Measurements from ENCODE around the gene ALB. TPM values are rescaled to one million over a fixed set of nuclear protein-coding genes. Genes with fewer than 3 reads are reported as not detected.

ALB gene
- total RNA-seq, 2 donors from 2014 or later: not detected

GRCh38 chr4:73396993-73397972 lies 6.8 kb upstream of the ALB start:
- ATAC-seq (replicated peaks): no peak
- Mint-ChIP-seq H3K36me3 (ENCODE audit: low read depth) (no peaks in the 10 kb centered on the region), H3K4me3 (no peak overlapping the region), H3K4me1 (no peaks in the 10 kb centered on the region), H3K27ac (no peak overlapping the region), H3K27me3 (peaks cover 9% of the 10 kb centered on the region), H3K9me3 (no peaks in the 10 kb centered on the region)

- no peaks in the 10 kb centered on the region for H3K9me3 Mint-ChIP-seq
- H3K27ac Mint-ChIP-seq: no peak overlapping the region
- no peaks in the 10 kb centered on the region for H3K36me3 Mint-ChIP-seq (ENCODE audit: low read depth)
Observed at GRCh38 chr4:73401412-73401811, 2.7 kb upstream of the ALB start.

GRCh38 chr4:73404457-73404856 lies 370 bp downstream of the ALB start:
- H3K27me3 Mint-ChIP-seq: no peaks in the 10 kb centered on the region
- H3K36me3 Mint-ChIP-seq (ENCODE audit: low read depth): no peaks in the 10 kb centered on the region
- ATAC-seq (replicated peaks): no peak
- H3K27ac Mint-ChIP-seq: no peak overlapping the region
- no peaks in the 10 kb centered on the region for H3K9me3 Mint-ChIP-seq
- no peaks in the 10 kb centered on the region for H3K4me1 Mint-ChIP-seq
- H3K4me3 Mint-ChIP-seq: no peak overlapping the region

More at GRCh38 chr4:73401412-73401811, 2.7 kb upstream of the ALB start:
- no peak for ATAC-seq (replicated peaks)
- no peaks in the 10 kb centered on the region for H3K4me1 Mint-ChIP-seq
- H3K4me3 Mint-ChIP-seq: no peak overlapping the region
- H3K27me3 Mint-ChIP-seq: peaks cover 5% of the 10 kb centered on the region

GRCh38 chr4:73405138-73405537 lies 1.1 kb downstream of the ALB start:
- Mint-ChIP-seq H3K27ac (no peak overlapping the region), H3K9me3 (no peaks in the 10 kb centered on the region), H3K4me3 (no peak overlapping the region), H3K36me3 (ENCODE audit: low read depth) (no peaks in the 10 kb centered on the region), H3K4me1 (no peaks in the 10 kb centered on the region), H3K27me3 (no peaks in the 10 kb centered on the region)
- no peak for ATAC-seq (replicated peaks)

GRCh38 chr4:73406548-73406875 lies 2.4 kb downstream of the ALB start:
- Mint-ChIP-seq H3K27ac (no peak overlapping the region), H3K27me3 (no peaks in the 10 kb centered on the region), H3K9me3 (no peaks in the 10 kb centered on the region), H3K4me1 (no peaks in the 10 kb centered on the region), H3K36me3 (ENCODE audit: low read depth) (no peaks in the 10 kb centered on the region), H3K4me3 (no peak overlapping the region)
- ATAC-seq (replicated peaks): no peak

- ATAC-seq (replicated peaks): no peak
- Mint-ChIP-seq H3K27ac (no peak overlapping the region), H3K27me3 (no peaks in the 10 kb centered on the region), H3K9me3 (no peaks in the 10 kb centered on the region), H3K4me1 (no peaks in the 10 kb centered on the region), H3K4me3 (no peak overlapping the region), H3K36me3 (ENCODE audit: low read depth) (no peaks in the 10 kb centered on the region)
Observed at GRCh38 chr4:73407227-73407673, 3.2 kb downstream of the ALB start.

GRCh38 chr4:73408181-73408867 lies 4.2 kb downstream of the ALB start:
- H3K27me3 Mint-ChIP-seq: no peaks in the 10 kb centered on the region
- H3K4me3 Mint-ChIP-seq: no peak overlapping the region
- no peaks in the 10 kb centered on the region for H3K9me3 Mint-ChIP-seq
- no peaks in the 10 kb centered on the region for H3K36me3 Mint-ChIP-seq (ENCODE audit: low read depth)
- no peaks in the 10 kb centered on the region for H3K4me1 Mint-ChIP-seq
- H3K27ac Mint-ChIP-seq: no peak overlapping the region
- ATAC-seq (replicated peaks): no peak

- H3K27me3 Mint-ChIP-seq: no peaks in the 10 kb centered on the region
- no peaks in the 10 kb centered on the region for H3K36me3 Mint-ChIP-seq (ENCODE audit: low read depth)
- H3K9me3 Mint-ChIP-seq: no peaks in the 10 kb centered on the region
- no peak overlapping the region for H3K4me3 Mint-ChIP-seq
- H3K27ac Mint-ChIP-seq: no peak overlapping the region
- H3K4me1 Mint-ChIP-seq: no peaks in the 10 kb centered on the region
- no peak for ATAC-seq (replicated peaks)
Observed at GRCh38 chr4:73409012-73409862, 5.2 kb downstream of the ALB start.

- no peaks in the 10 kb centered on the region for H3K36me3 Mint-ChIP-seq (ENCODE audit: low read depth)
- H3K9me3 Mint-ChIP-seq: no peaks in the 10 kb centered on the region
- H3K27ac Mint-ChIP-seq: no peak overlapping the region
- no peaks in the 10 kb centered on the region for H3K4me1 Mint-ChIP-seq
- H3K4me3 Mint-ChIP-seq: no peak overlapping the region
- ATAC-seq (replicated peaks): no peak
- H3K27me3 Mint-ChIP-seq: no peaks in the 10 kb centered on the region
Observed at GRCh38 chr4:73409978-73410548, 6.0 kb downstream of the ALB start.

- H3K9me3 Mint-ChIP-seq: no peaks in the 10 kb centered on the region
- no peak for ATAC-seq (replicated peaks)
- H3K4me1 Mint-ChIP-seq: no peaks in the 10 kb centered on the region
- H3K36me3 Mint-ChIP-seq (ENCODE audit: low read depth): no peaks in the 10 kb centered on the region
- H3K27me3 Mint-ChIP-seq: no peaks in the 10 kb centered on the region
- H3K27ac Mint-ChIP-seq: no peak overlapping the region
- no peak overlapping the region for H3K4me3 Mint-ChIP-seq
Observed at GRCh38 chr4:73410916-73411730, 7.0 kb downstream of the ALB start.

- Mint-ChIP-seq H3K36me3 (ENCODE audit: low read depth) (no peaks in the 10 kb centered on the region), H3K9me3 (no peaks in the 10 kb centered on the region), H3K4me3 (no peak overlapping the region), H3K27ac (no peak overlapping the region), H3K4me1 (no peaks in the 10 kb centered on the region), H3K27me3 (no peaks in the 10 kb centered on the region)
- no peak for ATAC-seq (replicated peaks)
Observed at GRCh38 chr4:73411731-73412414, 7.8 kb downstream of the ALB start.

GRCh38 chr4:73413294-73413755 lies 9.2 kb downstream of the ALB start:
- Mint-ChIP-seq H3K9me3 (no peaks in the 10 kb centered on the region), H3K36me3 (ENCODE audit: low read depth) (no peaks in the 10 kb centered on the region), H3K4me3 (no peak overlapping the region), H3K27me3 (no peaks in the 10 kb centered on the region), H3K4me1 (no peaks in the 10 kb centered on the region), H3K27ac (no peak overlapping the region)
- no peak for ATAC-seq (replicated peaks)

- ATAC-seq (replicated peaks): no peak
- Mint-ChIP-seq H3K4me3 (no peak overlapping the region), H3K36me3 (ENCODE audit: low read depth) (no peaks in the 10 kb centered on the region), H3K27ac (no peak overlapping the region), H3K27me3 (no peaks in the 10 kb centered on the region), H3K4me1 (no peaks in the 10 kb centered on the region), H3K9me3 (no peaks in the 10 kb centered on the region)
Observed at GRCh38 chr4:73414936-73415271, 10.8 kb downstream of the ALB start.

Data from activated T-helper 17 cell treated with anti-CD3 and anti-CD28 coated beads, Interleukin-2, amount 50 U/mL, for 72 hours (primary cell).